ENCODE results near the gene ANKRD11.
"Not testable (repeated sequence)": the region's sequence is repeated elsewhere in the genome, so short reads cannot be mapped to it uniquely, and the experiment has no call there.

The ANKRD11 gene

DNA sequence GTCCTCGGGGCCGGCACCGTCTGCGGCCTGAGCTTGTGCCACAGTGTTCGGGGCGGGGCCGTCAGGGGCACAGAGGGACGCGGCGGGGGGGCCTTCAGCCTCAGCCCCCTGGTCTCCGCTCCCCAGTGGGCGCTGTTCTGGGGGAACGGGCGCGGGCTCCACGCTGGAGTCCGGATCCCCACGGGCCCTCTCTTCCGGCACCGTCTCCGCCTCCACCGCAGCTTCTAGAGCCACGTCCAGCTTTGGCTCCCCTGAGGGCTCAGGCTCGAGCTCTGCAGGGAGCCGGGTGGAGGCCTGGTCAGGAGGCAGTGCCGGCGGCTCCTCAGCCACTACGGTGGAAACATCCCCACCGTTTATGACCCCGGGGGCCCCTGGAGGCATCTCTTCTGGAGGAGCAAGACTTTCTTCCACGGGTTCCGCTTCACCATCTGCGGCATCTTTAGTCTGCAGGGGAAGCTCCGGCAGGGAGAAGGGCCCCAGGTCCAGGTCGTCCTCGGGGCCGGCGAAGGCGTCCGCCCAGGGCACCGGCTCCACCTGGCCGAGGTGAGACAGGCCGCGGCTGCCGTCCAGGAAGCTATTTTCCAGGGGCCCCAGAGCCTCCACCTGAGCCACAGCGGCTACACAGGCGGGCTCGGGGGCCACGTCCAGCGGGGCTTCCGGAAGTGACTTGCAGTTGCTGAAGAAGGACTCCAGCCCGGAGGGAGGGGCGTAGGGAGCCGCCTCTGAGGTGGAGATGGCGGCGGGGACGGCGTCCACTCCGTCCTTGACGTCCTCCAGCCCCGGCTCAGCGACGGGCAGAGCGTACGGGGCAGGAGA, 210.5 kb downstream of the ANKRD11 start:
- no peak for DNase-seq

DNA sequence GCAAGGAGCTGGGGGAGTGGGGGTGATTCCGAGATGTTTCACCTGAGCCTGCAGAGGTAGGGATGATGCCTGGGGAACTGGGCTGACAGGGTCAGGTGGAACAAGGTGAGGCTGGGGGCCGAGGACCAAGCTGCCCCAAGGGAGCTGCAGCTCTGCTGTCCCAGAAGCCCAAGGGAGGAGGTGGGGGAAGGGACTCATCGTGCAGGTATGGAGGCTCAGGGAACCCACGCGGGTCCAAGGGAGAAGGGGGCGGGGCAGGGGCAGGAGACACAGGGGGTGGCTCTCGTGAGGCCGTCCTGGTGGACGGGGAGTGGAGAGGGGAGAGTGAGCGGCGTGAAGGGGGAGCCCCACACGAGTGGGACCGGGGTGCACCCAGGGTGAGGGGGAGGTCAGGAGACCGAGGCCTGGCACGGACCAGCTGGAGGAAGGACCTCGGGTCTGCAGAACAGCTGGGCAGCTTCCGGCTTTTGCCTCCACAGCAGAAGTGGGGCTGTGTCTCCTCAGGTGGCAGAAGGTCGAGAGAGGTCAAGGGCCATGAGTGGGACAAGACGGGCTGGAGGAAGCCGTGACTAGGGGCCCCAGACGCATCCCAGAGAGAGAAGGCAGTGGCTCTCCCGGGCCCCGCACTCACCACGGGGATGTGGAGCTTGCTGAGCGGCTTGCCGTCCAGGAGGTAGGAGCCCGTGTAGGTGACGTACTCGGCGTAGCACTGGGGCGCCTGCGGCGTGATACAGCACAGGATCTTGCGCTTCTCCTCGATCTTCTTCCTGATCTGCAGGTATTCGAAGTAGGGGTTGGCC, 211.7 kb downstream of the ANKRD11 start:
- no peak for DNase-seq

DNA sequence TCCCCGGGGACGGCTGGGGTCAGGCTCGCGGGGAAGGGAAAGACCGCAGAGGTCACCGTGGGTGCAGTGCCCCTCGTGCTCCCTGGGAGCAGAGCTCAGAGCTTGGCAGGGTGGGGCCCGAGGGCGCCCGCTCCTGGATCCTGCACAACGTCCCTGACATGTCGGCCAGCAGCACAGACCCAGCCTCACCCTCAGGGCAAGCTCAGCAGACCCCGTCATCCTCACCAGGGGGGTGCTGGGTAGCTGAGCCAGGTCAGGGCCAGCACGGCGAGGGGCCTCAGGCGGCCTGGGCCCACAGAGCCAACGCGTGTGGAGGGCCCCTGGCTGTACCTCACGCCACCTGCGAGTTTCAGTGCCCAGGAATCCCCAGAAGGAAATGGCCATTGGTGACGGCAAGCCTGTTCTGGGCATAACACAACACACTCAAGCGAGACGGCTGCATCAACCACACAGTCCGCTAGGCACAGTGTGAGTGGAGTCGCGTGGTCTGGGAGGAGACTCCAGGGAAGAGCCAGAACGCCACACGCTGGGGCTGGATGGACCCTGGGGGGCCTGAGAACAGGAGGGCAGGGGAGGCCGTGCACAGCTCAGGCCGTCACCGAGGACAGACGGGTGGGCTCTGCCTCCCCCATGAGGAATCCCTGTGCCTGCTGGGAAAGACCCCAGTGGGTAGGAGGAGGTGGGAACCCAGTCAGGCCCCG, 212.6 kb downstream of the ANKRD11 start:
- DNase-seq, result no peak

DNA sequence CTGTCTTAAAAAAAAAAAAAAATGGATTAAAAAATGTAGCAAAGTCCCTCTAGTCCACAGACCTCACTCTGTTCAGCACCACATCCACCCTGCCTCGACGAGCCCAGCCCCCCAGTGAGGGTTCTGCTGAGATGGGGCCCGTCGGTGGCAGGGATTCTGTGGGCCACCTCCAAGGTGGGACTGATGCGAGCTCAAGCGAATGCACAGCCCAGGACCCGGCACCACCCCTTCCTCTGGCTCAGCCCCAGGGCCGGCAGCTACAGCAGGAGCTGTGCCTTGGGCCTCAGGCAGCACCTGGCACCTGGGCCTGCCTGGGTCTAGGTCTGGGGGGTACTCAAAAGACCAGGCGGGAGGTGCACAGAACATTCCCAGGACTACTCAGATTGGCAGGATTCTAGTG, 213.3 kb downstream of the ANKRD11 start:
- DNase-seq, result no peak

DNA sequence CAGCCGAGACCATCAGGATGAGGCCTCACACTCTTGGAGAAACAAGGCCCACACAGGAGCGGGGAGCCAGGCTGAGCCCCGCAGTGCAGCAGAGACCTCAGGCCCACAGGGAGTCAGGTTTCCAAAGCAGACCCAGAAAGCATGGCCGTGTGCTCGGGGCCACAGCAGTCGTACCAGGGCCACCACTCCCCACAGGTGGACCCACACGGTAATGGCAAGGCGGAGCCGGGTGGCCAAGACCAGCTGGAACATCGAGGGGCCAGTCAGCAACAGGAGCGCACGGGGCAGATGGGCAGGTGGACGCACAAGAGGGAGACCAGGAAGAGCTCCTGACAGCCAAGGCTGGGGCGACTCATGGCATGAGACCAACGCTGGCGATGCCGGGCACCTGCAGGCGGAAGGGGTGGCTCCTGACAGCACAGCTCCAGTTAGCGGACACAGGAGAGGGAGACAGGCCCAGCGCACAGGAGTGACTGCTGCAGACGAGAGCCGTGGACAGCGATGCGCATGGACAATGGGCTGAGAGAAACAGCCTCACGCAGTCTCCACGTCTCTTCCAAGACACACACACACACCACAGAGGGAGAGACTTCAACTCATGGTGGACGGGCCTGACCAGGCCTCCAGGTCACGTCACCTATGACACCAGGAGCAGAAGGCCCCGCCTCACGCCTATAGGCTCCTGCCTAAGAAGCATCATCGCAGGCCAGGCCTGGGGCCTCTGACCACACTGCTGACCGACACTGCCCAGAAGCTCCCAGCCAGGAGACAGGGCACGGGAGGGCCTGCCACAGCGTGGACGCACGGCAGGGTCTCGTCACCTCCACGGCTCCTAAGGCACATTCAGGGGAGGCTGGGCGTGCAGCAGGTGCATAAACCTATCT, 214.3 kb downstream of the ANKRD11 start:
- peak in 1 of 14 donors; percentile 60 for DNase-seq

DNA sequence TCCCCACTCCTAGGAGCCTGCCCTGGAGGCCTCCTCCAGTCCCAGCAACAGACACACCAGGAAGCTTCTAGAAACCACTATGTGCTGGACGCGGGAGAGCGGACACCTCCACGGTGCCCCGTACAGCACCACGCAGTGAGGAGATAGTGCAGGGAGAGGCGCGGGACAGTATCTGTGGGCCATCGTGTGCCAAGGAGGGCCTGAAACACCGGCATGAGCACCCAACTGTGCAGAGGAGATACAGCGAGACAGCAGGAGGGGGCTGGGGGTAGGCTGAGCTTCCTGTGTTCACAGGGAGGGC, 215.1 kb downstream of the ANKRD11 start:
- DNase-seq, result no peak

DNA sequence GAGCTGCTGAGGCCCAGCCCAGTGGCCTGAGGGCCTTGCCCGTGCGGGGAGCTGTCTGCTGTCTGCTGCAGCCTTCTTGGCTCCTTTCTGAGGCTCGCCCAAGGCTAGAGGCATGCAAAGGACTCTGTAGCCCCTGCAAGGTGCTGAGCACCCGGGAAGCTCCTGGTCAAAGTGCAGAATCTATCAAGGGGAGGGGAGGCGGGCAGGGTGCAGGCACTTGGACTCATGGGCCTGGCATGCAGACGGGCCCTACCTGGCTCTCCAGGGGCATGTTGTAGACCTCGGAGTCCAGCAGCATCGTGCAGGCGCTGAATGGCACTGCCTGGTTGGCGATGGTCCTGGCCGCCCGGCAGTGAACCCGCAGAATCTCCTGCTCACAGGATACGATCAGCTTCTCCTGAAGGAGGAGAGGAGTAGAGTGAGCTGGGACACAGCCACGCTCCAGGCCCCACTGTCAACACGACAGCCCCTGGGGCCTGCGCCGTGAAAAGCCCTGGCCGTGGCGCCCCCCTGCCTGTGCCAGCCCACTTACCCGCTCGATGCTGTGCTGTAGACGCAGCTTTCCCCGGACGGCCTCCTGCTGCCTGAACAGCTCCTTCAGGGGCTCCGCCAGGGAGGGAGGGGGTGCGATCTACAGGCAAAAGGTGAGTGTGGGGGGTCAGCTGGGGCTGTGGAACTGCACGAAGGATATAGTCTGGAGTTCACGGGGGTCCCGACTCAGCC, 215.6 kb downstream of the ANKRD11 start:
- DNase-seq, result no peak

DNA sequence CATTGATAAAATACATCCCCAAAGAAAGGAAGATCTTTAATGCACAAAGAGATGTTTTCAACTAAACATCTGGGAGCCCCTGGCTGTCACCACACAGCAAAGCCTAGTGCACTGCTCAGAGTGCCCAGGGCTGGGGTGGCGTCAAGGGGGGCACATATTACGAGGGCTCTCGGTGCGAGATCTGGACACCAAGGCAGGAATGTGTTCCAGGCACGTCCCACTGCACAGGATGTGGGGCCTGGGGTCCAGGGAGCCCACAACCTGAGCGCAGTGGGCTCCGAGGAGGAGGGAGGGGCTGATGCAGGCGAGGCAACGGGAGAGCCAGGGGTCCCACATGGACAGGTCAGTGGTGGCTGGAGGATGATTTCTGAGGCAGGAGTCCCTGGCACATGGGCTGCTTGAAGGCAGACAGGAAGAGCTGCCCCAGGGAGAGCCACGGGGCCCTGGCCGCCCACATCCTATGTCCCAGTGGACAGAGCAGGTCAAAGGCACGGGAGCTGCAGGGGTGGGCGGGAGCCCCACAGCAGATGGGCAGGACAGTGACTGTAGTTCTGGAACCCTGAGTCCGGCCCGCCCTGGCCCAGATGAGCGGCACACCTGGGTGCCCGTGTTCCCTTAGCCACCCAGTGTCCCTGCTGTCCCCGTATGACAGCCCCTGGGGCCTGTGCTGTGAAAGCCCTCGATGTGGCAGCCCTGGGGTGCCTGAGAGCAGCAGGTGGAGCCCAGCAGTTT, 216.5 kb downstream of the ANKRD11 start:
- DNase-seq, result no peak

DNA sequence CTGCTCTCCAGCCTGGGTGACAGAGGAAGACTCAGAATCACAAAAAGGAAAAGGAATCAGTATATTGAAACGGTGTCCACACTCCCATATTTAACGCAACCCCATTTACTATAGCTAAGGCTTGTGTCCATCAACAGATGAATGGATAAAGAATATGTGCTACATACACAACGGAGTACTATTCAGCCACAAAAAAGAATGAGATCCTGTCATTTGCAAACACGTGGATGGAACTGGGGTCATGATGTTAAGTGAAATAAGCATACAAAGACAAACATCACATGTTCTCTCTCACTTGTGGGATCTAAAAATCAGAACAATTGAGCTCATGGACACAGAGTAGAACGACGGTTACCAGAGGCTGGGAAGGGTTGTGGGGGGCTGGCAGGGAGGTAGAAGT, 217.7 kb downstream of the ANKRD11 start:
- no peak for DNase-seq

DNA sequence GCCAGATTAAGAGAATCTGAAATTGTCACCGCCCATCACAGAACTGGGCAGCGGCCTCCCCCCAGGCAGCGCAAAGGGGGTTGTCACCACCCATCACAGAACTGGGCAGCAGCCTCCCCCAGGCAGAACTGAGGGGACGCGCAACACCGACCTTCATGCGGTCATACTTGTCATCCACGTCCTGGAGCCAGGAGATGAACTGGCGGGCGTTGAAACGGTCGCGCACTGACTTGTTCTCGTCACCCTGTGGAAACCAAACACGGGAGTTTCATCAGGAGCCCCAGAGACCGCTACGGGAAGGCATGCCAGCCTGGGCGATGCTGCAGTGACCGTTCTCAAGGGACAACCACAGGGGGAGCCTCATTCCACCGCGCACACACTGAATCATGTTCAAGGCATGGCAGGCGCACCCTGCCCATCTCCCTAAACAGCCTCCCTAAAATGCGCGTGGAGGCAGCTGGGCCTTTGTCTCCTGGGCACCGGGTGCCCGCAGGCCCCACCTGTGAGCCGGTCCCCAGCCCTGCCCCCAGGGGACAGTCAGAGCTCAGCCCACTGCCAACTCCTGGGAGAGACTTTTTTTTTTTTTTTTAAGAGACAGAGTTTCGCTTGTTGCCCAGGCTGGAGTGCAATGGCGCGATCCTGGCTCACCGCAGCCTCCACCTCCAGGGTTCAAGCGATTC, 219.6 kb downstream of the ANKRD11 start:
- no peak for DNase-seq

DNA sequence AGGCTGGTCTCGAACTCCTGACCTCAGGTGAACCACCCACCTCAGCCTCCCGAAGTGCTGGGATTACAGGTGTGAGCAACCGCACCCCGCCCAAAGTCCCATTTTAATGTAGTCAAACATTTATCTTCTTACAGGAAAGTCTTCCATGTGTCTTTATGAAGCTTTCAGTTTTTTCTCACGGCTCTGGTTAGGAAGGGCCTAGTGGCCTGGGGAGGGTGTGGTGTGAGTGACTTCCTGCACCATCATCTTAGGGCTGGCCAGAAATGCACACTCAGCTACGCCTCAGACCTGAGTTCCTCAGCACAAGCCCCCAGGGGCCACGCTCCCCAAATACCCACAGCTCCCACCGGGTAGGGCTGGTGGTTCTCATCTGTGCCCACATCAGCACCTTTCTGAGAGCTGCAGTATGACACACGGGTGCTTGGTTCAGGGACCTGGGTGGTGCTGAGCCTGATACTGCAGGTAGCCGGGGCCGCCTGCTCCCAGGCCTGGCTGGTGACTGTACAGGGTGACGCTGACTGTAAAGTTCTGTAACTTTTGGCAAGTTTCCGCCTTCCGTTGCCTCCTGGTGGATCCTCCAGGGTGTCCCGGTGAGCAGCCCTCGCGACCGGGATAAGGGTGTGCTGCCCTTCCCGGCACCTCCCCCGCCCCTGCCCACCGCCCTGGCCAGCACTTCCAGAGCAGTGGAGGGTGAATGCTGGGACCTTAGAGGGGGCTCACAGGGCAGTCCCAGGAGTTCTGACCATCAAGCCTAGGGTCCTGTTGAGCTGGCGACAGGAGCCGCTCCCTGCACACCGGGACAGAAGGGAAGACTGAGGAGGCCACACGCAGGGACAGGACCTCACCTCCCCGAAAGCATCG, 220.3 kb downstream of the ANKRD11 start:
- no peak for DNase-seq

DNA sequence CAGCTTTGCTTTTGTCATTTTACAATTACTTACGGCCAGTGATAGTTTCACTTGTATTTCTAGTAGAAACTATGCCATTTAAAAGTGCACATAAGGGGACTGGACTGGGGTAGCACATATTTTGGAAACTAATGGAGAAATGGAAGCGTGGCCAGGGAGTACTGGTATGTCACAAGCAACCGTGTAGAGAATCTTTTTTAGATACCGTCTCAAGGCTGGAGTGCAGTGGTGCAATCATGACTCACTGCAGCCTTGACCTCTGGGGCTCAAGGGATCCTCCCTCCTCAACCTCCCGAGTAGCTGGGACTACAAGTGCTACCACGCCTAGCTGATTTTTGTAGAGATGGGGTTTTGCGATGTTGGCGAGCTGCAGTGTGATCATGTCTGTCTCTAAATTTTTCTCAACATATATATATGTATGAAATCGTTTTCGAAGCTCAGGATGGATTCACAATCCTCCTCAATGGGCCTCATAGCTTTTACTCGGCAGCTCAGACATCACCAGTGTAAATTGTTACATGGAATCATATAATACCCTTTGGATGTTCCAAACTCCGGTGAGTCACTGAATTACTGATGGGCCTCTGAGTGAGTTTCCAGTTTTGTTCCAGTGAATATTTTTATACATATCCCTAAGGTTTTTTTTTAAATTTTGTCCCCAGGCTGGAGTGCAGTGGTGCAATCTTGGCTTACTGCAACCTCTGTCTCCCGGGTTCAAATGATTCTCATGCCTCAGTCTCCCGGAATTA, 221.2 kb downstream of the ANKRD11 start:
- no peak for DNase-seq

DNA sequence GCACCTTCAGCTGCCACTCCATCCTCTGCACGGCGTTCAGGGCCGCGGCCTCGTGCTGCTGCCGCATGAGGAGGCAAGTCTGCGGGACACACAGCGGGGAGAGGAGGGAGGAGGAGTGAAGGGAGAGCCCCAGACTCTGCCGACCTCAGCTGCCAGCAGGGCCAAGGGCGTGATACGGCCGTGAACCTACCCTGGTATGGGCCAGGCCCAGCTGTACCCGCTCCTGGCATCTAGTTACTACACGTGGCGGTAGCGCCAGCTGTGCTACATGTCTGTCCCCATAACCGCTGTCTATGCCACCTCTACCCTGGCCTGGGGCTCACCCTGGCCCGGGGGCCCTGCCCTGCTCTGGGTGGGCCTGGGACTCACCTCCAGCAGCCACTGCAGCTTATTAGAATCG, 221.8 kb downstream of the ANKRD11 start:
- DNase-seq, result no peak

DNA sequence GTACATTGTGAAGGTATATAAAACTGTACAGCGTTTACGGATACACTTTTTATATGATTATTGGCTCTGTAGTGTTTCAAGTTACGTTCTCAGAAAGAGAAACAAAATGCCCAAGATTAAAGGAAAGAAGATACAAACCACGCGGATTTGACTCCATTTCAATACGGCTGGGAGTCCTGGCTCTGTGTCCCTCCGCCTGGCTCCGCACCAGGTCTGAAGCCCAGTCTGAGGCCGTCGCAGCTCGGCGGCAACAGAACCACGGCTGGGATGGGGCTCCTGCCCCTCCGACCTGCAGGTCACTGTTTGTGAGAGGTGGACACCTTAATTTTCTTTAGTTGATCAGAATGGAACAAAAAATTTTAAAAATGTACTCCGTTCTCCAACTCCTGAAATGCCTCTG, 222.6 kb downstream of the ANKRD11 start:
- not testable (repeated sequence) for DNase-seq

DNA sequence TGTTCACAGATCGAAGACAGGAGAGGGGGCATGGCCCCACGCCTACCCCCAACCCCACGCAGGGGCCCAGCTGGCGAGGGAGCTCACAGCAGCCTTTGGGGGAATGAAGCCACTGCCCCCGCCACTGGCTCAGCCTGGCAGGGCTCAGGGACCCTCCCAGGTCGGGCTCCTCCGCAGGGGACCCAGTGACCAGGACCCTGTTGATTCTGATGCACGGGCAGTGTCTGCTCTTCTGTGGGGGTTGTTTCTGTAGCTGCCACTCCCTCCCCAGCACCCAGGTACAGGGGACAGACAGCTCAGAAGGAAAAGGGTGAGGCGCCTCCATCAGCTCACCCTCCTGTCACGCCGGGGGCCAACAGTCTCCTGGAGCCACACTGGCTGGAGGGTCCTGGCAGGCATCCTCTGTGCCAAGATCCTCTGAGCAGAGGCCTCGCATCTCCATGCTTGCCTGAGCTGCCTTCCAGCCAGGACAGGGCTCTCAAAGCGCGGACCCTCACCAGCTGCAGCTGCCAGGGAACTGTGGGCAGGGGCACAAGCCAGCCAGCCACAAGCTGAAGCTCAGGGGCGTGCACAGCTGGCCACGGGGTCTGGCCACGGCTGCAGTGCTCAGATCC, 223.7 kb downstream of the ANKRD11 start:
- no peak for DNase-seq

DNA sequence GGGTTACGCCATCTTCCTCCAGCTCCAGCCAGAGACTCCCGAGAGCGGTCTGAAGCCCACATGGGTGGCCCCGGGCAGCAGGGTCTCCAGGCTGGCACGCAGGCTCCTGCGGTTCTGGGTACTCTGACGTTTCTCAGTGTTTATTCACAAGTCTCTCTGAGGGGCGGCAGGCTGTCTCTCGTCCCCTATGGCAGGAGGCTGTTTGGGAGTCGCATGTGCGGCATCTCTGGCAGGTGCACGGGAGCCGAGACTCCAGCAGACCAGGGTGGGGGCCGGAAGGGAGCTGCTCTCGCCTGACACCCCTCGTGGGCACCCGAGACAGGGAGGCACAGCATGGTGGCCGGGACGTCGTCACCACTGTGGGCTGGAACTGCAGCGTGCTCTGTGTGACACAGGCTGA, 224.7 kb downstream of the ANKRD11 start:
- DNase-seq, result no peak

DNA sequence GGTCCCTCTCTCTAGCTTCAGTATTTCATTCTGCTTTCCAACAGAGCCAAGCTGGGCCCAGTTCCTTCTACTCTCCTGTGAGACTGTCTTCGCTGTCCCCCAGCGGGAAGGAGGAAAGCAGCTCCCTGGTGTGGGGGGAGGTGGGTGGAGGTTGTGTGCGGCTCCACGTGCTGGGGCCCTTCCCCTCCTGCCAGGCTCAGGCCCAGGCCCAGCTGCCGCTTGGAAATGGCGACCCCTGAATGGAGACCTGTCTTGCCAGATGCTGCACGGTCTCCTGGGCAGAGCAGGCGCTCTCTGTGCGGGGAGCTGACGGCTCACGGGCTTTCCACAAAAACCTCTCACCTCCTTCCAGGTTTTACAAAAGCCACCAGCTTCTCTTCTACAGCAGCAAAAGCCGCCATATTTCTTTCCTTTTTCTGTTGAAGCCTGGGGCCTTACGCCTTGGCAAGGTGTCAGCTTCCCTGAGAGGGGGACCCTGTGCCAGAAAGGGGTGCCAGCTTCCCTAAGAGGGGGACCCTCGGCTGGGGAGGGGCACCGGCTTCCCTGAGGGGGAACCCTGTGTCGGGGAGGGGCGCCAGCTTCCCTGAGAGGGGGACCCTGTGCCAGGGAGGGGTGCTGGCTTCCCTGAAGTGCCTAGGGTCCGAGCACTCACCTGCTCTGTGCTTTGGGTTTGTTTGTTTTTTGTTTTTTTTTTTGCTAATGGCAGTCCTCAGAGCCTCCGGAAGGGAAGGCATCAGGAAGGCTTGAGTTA, 225.4 kb downstream of the ANKRD11 start:
- DNase-seq, result no peak

Data from C1 segment of cervical spinal cord (tissue), 14 donors.